GM18517 (cell line): ENCODE results near the gene SLC29A3.
"Not testable (repeated sequence)": the region's sequence is repeated elsewhere in the genome, so short reads cannot be mapped to it uniquely, and the experiment has no call there.

ENCODE experiments used
- ATAC-seq: cut with Tn5 transposase; IDR thresholded peaks from one replicate; pipeline ENCODE4 v1.9.1; 2021; ENCODE audit warnings: mild to moderate bottlenecking, moderate library complexity; ENCODE audit not compliant: unreplicated experiment

The SLC29A3 gene

GRCh38 chr10:71319042-71319799 is at the start of gene SLC29A3:
Gene SLC29A3, plus strand, starts transcription at chr10:71319259. Its CDS starts 51 bp downstream, at chr10:71319310.
- peak; percentile 55 for ATAC-seq

GRCh38 chr10:71269301-71270288 is 49.5 kb upstream of the SLC29A3 start:
- no peak for ATAC-seq

GRCh38 chr10:71270301-71271220 is 48.5 kb upstream of the SLC29A3 start:
- ATAC-seq, result no peak

- ATAC-seq, result no peak
These were observed 47.4 kb upstream of the SLC29A3 start for GRCh38 chr10:71271662-71272055.

GRCh38 chr10:71272056-71272771 is 46.8 kb upstream of the SLC29A3 start:
- ATAC-seq, result no peak

- not testable (repeated sequence) for ATAC-seq
These were observed 46.1 kb upstream of the SLC29A3 start for GRCh38 chr10:71272974-71273373.

GRCh38 chr10:71273506-71273905 is 45.6 kb upstream of the SLC29A3 start:
- ATAC-seq, result no peak

- ATAC-seq, result no peak
These were observed 43.9 kb upstream of the SLC29A3 start for GRCh38 chr10:71274901-71275796.

- ATAC-seq, result no peak
These were observed 42.2 kb upstream of the SLC29A3 start for GRCh38 chr10:71276873-71277272.

GRCh38 chr10:71277914-71278665 is 41.0 kb upstream of the SLC29A3 start:
- no peak for ATAC-seq

- ATAC-seq, result no peak
These were observed 40.1 kb upstream of the SLC29A3 start for GRCh38 chr10:71278691-71279588.

- ATAC-seq, result no peak
These were observed 39.4 kb upstream of the SLC29A3 start for GRCh38 chr10:71279590-71280170.

- ATAC-seq, result no peak
These were observed 38.8 kb upstream of the SLC29A3 start for GRCh38 chr10:71280216-71280615.

- ATAC-seq, result no peak
These were observed 38.2 kb upstream of the SLC29A3 start for GRCh38 chr10:71280825-71281224.

GRCh38 chr10:71281646-71282322 is 37.3 kb upstream of the SLC29A3 start:
- no peak for ATAC-seq

- no peak for ATAC-seq
These were observed 36.8 kb upstream of the SLC29A3 start for GRCh38 chr10:71282323-71282680.
